ELF-1 (cell line): ENCODE measurements around the gene CFAP161.

Source experiments
- DNase-seq: peaks from one replicate; pipeline ENCODE4 v3.0.0-alpha.2; 2016; ENCODE audit warnings: low read depth, low spot score

Gene CFAP161

DNA sequence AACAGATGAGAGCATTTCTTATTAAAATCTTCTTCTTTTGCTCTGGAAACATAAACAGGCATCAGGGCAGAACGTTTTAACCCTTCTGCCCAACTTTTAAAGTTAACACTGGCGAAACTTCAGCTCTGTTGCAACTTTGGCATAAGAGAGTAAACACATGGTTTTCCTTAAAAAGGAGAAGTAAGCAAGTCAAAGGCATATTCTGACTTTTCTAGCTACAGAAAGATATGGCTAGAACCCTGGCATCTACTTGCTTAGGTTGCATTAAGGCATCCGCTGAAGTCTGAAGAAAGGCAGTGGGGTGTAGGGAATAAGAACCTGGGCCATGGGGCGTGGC, 49.3 kb downstream of the CFAP161 start:
- DNase-seq: no peak

DNA sequence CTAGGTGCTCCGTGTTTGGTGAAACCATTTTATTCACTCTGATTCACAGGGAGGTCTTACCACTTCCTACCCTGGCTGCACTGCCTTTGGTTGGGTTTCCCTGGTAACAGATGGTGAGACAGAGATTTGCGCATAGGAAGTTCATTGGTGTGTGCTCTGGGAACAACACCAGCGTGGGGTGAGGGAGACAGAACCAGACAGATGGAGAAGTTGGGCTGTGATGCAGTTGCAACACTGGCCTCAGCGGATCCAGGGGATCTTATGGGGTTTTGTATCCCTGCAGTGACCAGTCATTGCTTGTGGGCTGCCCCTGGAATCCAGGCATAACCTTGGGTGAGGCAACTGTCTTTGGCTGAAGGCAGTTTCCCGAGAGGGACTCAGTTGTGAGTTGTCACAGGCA, 50.1 kb downstream of the CFAP161 start:
- no peak for DNase-seq

DNA sequence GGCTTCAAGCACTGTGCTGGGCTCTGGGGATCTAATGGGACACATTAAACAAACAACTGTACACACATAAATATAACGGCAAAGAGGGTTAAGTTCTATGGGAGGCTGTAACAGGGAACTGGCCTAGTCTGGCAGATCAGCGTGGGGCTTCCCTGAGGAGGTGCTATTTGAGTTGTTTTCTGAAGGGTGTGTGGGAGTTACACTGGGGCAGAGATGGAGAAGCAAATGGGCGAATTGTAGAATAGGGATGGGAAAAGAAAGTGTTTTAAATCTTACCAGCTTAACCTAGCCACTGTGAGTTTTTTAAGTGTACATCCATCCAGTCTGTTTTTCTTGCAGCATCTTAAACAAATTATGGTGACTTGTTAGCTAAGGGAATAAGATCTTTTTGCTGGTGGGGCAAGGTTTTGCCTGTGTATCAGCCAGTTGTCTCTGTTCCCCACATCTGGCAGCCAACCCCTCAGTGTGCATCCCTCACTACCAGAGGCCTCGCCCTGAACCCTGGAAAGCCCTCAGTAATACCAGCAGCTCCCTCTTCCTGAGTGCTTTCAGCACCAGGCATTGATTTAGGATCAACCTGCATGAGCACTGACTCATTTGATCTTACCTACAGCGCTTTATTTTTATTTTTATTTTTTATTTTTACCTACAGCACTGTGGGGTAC, 51.7 kb downstream of the CFAP161 start:
- no peak for DNase-seq

DNA sequence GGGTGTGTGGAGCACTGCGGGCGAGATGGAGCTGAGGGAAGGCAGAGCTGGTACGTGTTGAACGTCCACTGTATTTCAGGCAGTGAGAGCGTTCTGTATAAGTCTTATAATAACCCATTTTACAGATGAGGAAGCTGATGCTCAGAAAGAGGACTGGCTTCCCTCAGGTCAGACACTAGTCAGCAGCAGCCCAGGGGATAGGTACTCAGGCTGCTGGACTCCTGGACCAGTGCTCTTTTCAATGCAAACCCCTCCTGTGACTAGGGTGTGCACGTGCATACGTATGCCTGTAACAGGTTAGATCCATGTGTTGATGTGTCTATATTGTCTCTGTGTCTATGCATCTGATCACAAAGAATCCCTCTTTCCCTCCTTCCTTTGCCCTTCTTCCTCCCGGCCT, 54.3 kb downstream of the CFAP161 start:
- DNase-seq: no peak

DNA sequence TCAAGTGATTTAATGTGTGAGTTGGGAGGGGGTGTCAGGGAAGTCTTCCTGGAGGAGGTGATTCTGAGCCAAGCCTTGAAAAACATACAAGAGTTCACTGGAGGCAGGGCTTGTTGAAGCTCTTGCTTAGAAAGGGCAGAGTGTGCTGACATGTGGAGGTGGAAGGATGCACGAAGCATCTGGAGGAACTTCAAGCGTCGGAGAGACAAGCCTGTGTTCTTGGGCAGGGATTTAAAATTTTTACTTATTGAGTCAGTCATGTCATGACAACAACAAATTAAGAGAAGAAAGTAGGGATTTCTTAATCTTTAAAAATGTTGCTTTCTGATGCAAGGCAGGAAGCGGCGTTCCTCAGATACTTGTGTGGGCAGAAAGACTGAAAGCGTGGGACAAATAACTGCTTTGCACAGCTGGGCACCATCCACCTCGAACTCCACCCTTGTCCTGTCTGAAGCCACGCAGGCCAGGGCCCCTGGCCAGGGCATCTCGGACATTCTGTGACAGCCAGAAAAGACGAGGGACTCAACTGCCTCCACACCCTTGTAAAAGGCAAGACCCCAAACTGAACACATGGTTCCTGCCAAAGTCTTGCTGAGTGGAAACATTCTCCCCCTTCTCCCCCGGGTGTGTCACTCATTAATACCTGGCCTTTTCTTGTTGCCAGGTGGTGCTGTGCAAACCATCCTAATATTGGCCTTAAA, 55.7 kb downstream of the CFAP161 start:
- DNase-seq: no peak

DNA sequence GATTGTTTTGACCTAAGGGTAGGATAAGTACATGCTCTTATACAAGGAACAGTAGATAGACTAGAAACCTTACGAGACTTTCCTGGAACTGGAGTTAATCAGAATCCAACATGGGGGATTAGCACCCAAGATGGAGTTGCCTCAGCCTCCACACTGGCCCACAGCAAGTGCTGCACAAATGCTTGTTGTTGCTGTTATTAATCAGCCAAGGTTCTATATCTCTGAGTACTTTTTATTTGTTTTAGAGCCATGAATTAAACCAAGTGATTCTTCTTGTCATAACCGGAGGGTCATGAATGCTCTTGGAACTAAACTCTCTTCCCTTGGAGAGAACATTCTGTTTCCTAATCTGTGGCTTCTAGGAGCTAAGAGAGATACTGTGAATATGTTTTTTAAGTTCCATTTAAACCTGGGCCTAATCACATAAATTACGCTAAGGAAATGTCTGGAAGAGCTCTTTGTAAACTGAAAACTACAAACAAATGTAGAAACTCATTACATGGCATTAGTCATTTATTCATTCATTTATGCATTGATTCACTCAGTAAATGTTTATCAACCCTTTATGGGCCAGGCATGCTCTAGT, 56.9 kb downstream of the CFAP161 start:
- DNase-seq: no peak

DNA sequence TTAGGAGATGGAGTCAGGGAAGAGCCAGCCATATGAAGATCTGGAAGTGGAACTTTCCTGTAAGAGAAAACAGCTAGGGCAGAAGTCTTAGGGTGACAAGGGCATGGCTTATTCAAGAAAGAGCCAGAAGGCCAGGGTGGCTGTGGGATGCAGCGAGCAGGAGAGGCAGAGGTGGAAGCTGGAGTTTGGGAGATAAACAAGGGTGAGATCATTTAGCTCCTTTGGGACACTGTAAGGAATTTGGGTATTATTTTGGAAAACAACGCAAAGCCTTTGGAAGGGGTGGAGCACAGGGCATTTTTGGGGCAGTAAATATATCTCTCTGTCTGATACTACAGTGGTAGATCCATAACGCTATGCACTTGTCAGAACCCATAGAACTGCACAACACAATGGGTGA, 57.6 kb downstream of the CFAP161 start:
- DNase-seq: no peak

DNA sequence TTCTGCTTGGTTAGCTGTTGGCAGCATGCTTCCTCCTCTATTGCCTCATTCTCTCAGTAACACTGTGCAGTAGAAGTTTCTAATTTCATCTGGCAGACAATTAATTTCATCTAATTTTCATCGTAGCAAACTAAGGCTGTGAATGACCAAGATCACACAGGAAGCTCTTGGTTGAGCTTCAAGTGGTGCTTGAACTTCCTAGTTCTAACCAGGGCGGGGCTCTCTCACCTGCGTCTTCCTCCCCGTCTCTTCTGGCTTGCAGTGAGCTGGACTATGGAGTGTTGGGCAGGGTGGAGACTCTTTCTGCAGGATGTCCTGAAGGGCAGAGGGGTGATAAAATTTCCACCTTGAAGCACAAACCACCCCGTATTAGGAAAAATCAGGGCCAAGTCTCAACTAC, 60.7 kb downstream of the CFAP161 start:
- DNase-seq: no peak

DNA sequence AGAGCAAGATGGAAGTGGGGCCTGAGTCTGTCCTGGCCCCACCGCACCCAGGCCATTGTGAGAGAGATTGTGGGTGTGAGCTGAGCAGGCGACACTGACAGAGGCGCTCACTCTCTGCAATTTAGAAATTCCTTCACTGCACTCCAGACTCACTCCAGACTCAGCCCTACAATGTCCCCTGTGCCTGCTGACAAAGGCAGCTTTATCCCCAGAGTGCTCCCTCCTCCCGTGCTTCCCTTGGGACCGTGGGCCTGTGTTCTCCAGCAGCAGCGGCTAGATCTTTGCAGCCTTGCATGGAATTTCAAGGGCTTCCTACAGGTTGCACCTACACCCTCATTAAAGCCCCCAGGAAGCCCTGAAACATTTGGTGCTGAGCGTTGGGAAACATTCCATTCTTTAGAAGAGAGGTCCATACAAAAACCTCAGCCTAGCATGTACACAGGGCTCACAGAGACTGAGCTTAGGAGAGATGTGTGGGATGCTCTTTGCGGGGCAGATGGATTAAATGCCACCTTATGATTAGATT, 61.3 kb downstream of the CFAP161 start:
- DNase-seq: no peak

DNA sequence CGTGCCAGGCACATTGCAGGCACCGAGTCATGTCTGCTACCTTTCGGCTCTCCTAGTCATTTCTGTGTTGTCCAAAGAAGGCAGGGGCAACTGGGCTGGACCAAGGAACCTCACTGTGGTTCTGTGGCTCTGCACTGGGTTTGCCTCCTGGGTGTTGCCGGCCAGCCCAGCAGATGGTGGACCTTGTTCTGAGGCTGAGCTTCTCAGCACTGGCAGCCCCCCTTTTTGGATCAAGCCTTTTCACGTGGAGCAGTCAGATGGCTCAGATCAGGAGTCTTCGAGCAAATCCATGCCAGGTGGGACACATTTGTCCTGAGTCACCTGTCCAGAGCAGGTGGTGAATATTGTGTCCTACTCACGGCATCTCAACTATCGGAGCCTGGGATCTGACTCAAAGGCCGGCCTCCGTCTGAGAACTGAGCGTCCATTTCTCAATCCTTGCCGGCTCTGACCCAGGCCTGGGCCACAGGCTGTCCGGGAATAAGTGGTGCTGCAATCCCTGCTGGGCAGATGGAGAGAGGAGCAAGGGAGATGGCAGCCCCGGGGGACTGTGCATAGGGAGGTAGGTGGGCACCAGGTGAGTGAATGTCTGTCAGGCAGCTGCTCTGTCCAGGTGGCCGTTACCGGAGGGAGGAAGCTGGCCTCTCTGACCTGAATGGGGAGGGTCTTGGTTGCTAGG, 62.6 kb downstream of the CFAP161 start, which contains the start of gene IL16:
TSS of gene IL16 (plus strand) at position 304 of the 679 bp plus-strand sequence. CDS start 28,521 bp downstream, outside the sequence.
- no peak for DNase-seq

DNA sequence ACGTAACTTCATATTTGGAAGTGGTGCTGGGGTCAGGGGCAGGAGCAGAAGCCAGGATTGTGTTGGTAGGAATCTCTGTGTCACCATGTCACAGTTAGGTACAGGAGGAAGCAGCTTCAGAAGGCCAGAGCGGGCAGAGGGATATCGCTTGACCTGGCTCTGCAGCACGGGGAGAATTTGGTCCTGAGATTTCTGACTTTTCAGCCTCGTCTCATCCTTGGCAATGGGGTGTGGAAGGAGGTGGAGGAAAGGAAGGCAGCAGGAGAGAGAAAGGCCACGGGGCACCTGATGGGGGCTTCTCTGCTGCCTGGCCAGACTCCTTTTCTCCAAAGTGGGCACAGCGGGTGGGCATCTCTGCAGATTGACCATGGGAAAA, 63.2 kb downstream of the CFAP161 start:
- DNase-seq: no peak

DNA sequence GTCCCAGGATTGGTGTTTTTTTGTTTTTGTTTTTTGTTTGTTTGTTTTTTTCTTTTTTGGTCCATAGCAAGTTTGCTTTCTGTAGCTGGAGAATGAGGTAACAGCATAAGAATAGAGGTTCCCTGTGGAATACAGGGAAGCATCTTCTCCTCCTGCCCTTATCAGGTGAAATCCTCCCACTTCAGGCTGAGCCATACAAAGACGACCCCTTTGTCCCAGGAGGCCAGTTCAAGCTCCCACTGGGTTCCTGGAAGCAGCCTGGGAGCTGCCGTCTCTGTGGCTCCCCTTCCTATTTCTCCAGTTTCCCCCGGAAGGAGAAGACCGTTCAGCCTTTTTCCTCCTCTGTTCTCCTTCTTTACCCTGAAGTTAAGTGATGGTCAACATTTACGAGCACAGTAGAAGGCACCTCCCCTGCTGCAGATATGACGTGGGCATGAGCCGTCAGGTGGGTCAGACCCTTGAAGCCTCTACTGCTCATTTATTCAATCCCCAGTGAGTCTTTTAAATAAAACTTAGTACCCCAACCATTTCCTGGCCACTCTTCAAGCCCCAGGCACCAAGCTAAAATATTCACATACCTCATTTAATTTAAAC, 63.7 kb downstream of the CFAP161 start:
- no peak for DNase-seq
